Fibroblast of lung (primary cell): Measurements from ENCODE around the gene DUSP11. TPM values are rescaled to one million over a fixed set of nuclear protein-coding genes. Genes with fewer than 3 reads are reported as not detected.

ENCODE experiments used
- DNase-seq, 2 donors: peaks; one replicate each; pipeline versions ENCODE4 v3.0.0 to v3.0.0-alpha.2; 2010; ENCODE audit warnings: low read depth in 2 of 2
- H2AFZ ChIP-seq: 2 replicates; pipeline ENCODE4 v1.5.1; 2012; ENCODE audit warnings: low read length, control low read depth, inconsistent platforms
- H3K27ac ChIP-seq: 2 replicates; pipeline ENCODE4 v1.5.1; 2011; ENCODE audit warnings: low read length, control low read depth; ENCODE audit not compliant: insufficient read depth
- H3K27me3 ChIP-seq: 2 replicates; pipeline ENCODE4 v1.5.1; 2011; ENCODE audit warnings: mild to moderate bottlenecking, low read length; ENCODE audit not compliant: control insufficient read depth, insufficient read depth
- H3K36me3 ChIP-seq: 2 replicates; pipeline ENCODE4 v1.5.1; 2011; ENCODE audit warnings: low read length; ENCODE audit not compliant: control insufficient read depth, insufficient read depth
- H3K4me1 ChIP-seq: 2 replicates; pipeline ENCODE4 v1.5.1; 2011; ENCODE audit warnings: low read length; ENCODE audit not compliant: control insufficient read depth, insufficient read depth; ENCODE audit errors: extremely low read depth
- H3K4me2 ChIP-seq: 2 replicates; pipeline ENCODE4 v1.5.1; 2011; ENCODE audit warnings: low read length, control low read depth; ENCODE audit not compliant: insufficient read depth; ENCODE audit errors: extremely low read depth
- H3K4me3 ChIP-seq, 4 experiments: fragments of 200-600 bp in 1 of 4; sonication (generic) in 1 of 4; replicated peaks in 1 of 4; 2 replicates each; pipeline ENCODE4 v1.5.1; 2011 to 2016; ENCODE audit warnings: low read length in 4 of 4, low read depth in 3 of 4, mild to moderate bottlenecking in 3 of 4, control low read depth in 2 of 4, inconsistent platforms in 1 of 4, mixed read lengths in 1 of 4; ENCODE audit not compliant: insufficient read depth in 1 of 4; ENCODE audit errors: control extremely low read depth in 1 of 4
- H3K79me2 ChIP-seq: 2 replicates; pipeline ENCODE4 v1.5.1; 2012; ENCODE audit warnings: mild to moderate bottlenecking, low read length, inconsistent platforms; ENCODE audit not compliant: control insufficient read depth, insufficient read depth
- H3K9ac ChIP-seq: 2 replicates; pipeline ENCODE4 v1.5.1; 2011; ENCODE audit warnings: mild to moderate bottlenecking, low read length, control low read depth; ENCODE audit not compliant: insufficient read depth
- H3K9me3 ChIP-seq: 2 replicates; pipeline ENCODE4 v1.5.1; 2012; ENCODE audit warnings: low read depth, low read length; ENCODE audit not compliant: control insufficient read depth, insufficient read depth
- H4K20me1 ChIP-seq: 2 replicates; pipeline ENCODE4 v1.5.1; 2011; ENCODE audit warnings: low read length; ENCODE audit not compliant: control insufficient read depth, insufficient read depth; ENCODE audit errors: extremely low read depth
- EZH2 ChIP-seq: IDR thresholded peaks from 2 replicates; pipeline ENCODE4 v1.5.1; 2012; ENCODE audit warnings: low read length, control low read depth, mild to moderate bottlenecking; ENCODE audit errors: missing control alignments
- polyA plus RNA-seq, 2 donors: library from polyadenylated mRNA; depleted of rRNA in 1 of 2; stranded (reverse) in 1 of 2; unstranded in 1 of 2; fragments of >200 nt; gene quantifications; 2 replicates each; pipeline ENCODE4 v1.2.1, GENCODE V29; 2011 to 2012; ENCODE audit warnings: missing spikeins in 1 of 2
- total RNA-seq: library from RNA; depleted of rRNA; stranded (reverse); fragments of >200 nt; gene quantifications from 2 replicates; pipeline ENCODE4 v1.2.1, GENCODE V29; 2014
- TF ChIP-seq, protein P1 (sequence below), 2 donors: IDR thresholded peaks in 1 of 2; conservative IDR thresholded peaks in 1 of 2; 1 replicate in 1 of 2; 2 replicates in 1 of 2; pipeline ENCODE4 v1.5.1; 2011 to 2012; ENCODE audit warnings: low read length in 2 of 2, control low read depth in 1 of 2, inconsistent platforms in 1 of 2, low read depth in 1 of 2, mild to moderate bottlenecking in 1 of 2

Gene DUSP11
- total and polyA plus RNA-seq, 2 donors (not counting 1 experiment from before 2014, with no cell fraction given) = 31.7 to 38.0 TPM

- H3K4me2 ChIP-seq = no peak overlapping the region
- no peaks in the 10 kb centered on the region for H3K79me2 ChIP-seq
- peak; percentile 79 to 94 for DNase-seq
- no peak overlapping the region for H2AFZ ChIP-seq
- no peak overlapping the region for H3K27ac ChIP-seq
- no peaks in the 10 kb centered on the region for H4K20me1 ChIP-seq
- H3K4me1 ChIP-seq = no peaks in the 10 kb centered on the region
- H3K27me3 ChIP-seq = peaks cover 3% of the 10 kb centered on the region
- no peaks in the 10 kb centered on the region for H3K9me3 ChIP-seq
- no peak overlapping the region for H3K4me3 ChIP-seq
- no peaks in the 10 kb centered on the region for H3K36me3 ChIP-seq
- no peak overlapping the region for H3K9ac ChIP-seq
- TF ChIP-seq EZH2 = no peak
- TF ChIP-seq, protein P1, sequence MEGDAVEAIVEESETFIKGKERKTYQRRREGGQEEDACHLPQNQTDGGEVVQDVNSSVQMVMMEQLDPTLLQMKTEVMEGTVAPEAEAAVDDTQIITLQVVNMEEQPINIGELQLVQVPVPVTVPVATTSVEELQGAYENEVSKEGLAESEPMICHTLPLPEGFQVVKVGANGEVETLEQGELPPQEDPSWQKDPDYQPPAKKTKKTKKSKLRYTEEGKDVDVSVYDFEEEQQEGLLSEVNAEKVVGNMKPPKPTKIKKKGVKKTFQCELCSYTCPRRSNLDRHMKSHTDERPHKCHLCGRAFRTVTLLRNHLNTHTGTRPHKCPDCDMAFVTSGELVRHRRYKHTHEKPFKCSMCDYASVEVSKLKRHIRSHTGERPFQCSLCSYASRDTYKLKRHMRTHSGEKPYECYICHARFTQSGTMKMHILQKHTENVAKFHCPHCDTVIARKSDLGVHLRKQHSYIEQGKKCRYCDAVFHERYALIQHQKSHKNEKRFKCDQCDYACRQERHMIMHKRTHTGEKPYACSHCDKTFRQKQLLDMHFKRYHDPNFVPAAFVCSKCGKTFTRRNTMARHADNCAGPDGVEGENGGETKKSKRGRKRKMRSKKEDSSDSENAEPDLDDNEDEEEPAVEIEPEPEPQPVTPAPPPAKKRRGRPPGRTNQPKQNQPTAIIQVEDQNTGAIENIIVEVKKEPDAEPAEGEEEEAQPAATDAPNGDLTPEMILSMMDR (conservative IDR thresholded peaks at IDR 0.05 in 1 of 2, IDR thresholded peaks at IDR 0.05 in 1 of 2; ENCODE audit: low read depth in 1 of 2, low read length in 2 of 2) = peak; percentile 86
Measured at GRCh38 chr2:73823916-73824523, 44.1 kb upstream of the DUSP11 start.

- peaks cover 3% of the 10 kb centered on the region for H3K27me3 ChIP-seq
- H3K9ac ChIP-seq = no peak overlapping the region
- no peaks in the 10 kb centered on the region for H4K20me1 ChIP-seq
- no peak overlapping the region for H3K27ac ChIP-seq
- H3K9me3 ChIP-seq = no peaks in the 10 kb centered on the region
- no peak for DNase-seq
- H3K4me3 ChIP-seq = no peak overlapping the region
- H3K4me1 ChIP-seq = no peaks in the 10 kb centered on the region
- no peak overlapping the region for H2AFZ ChIP-seq
- TF ChIP-seq, protein P1 (conservative IDR thresholded peaks at IDR 0.05 in 1 of 2, IDR thresholded peaks at IDR 0.05 in 1 of 2; ENCODE audit: low read depth in 1 of 2, low read length in 2 of 2) = no peak
- TF ChIP-seq EZH2 = no peak
- H3K4me2 ChIP-seq = no peak overlapping the region
- no peaks in the 10 kb centered on the region for H3K79me2 ChIP-seq
- H3K36me3 ChIP-seq = no peaks in the 10 kb centered on the region
Measured at GRCh38 chr2:73823416-73823815, 43.5 kb upstream of the DUSP11 start.

GRCh38 chr2:73822991-73823390 is 43.1 kb upstream of the DUSP11 start:
- Histone ChIP-seq H3K4me3 (no peak overlapping the region), H3K9ac (no peak overlapping the region)

More at GRCh38 chr2:73822991-73823390, 43.1 kb upstream of the DUSP11 start:
- no peaks in the 10 kb centered on the region for H3K79me2 ChIP-seq
- H3K4me1 ChIP-seq = no peaks in the 10 kb centered on the region
- no peaks in the 10 kb centered on the region for H3K36me3 ChIP-seq
- no peaks in the 10 kb centered on the region for H3K9me3 ChIP-seq
- no peak for TF ChIP-seq EZH2
- TF ChIP-seq, protein P1 (conservative IDR thresholded peaks at IDR 0.05 in 1 of 2, IDR thresholded peaks at IDR 0.05 in 1 of 2; ENCODE audit: low read depth in 1 of 2, low read length in 2 of 2) = no peak
- no peak for DNase-seq
- H3K4me2 ChIP-seq = no peak overlapping the region
- peaks cover 3% of the 10 kb centered on the region for H3K27me3 ChIP-seq
- no peaks in the 10 kb centered on the region for H4K20me1 ChIP-seq
- H3K27ac ChIP-seq = no peak overlapping the region
- no peak overlapping the region for H2AFZ ChIP-seq
